Measurements from ENCODE around the gene COL18A1.

DNA sequence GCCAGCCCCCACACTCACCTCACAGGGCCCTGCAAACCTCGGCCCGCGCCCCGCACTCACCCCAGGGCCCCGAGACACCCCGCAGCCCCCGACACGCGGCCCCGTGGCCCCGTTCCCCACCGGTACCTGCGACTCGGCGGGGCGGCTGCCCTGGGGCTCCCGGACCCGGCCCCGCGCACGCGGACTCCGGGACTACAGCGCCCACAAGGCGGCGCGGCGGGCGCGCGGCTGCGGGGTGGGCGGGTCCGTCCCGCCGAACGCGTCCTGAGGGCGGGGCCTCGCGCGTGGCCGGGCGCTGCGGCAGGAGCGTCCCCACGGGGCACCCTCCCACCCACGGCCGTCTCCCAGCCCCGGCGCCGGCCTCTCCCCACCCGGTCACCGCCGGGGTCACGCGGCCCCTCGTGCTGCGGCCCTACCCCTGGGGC, 137.3 kb downstream of the COL18A1 start, which contains the start of gene SLC19A1:
- no peak for TF ChIP-seq HDAC2 (IDR thresholded peaks at IDR 0.05)
- TF ChIP-seq CTCF (IDR thresholded peaks at IDR 0.05) = 0 out of 3 replicates have a peak, but pooled peaks have one; percentile 21
- no peak for TF ChIP-seq RARB (CRISPR knock-in tag; IDR thresholded peaks at IDR 0.05)
- no peak for TF ChIP-seq RAD21 (conservative IDR thresholded peaks at IDR 0.05 in 1 of 2, IDR thresholded peaks at IDR 0.05 in 1 of 2)
- no peak for TF ChIP-seq GATA3 (IDR thresholded peaks at IDR 0.05; ENCODE audit: borderline replicate concordance)
- no peak for TF ChIP-seq PBX3 (IDR thresholded peaks at IDR 0.05)
- TF ChIP-seq EP300 (IDR thresholded peaks at IDR 0.05) = no peak
- no peak for TF ChIP-seq EHMT2 (IDR thresholded peaks at IDR 0.05; ENCODE audit: low read depth)
- TF ChIP-seq MYC (IDR thresholded peaks at IDR 0.05; ENCODE audit: borderline replicate concordance, low read length) = 0 out of 2 replicates have a peak, but pooled peaks have one; percentile 40
- TF ChIP-seq REST (IDR thresholded peaks at IDR 0.05) = no peak
- TF ChIP-seq RNF2 (IDR thresholded peaks at IDR 0.05; ENCODE audit: borderline replicate concordance, low read depth) = no peak

Measured in A549 (cell line).